ENCODE measurements around the gene C2CD2. TPM values are rescaled to one million over a fixed set of nuclear protein-coding genes. Genes with fewer than 3 reads are reported as not detected.

The C2CD2 gene
- total RNA-seq, 2 donors from 2014 or later, result 59.5 to 77.3 TPM

GRCh38 chr21:41928621-41929220, 25.1 kb downstream of the C2CD2 start:
- no peaks in the 10 kb centered on the region for H3K36me3 ChIP-seq
- H3K9me3 ChIP-seq, result no peaks in the 10 kb centered on the region
- TF ChIP-seq, protein P1, sequence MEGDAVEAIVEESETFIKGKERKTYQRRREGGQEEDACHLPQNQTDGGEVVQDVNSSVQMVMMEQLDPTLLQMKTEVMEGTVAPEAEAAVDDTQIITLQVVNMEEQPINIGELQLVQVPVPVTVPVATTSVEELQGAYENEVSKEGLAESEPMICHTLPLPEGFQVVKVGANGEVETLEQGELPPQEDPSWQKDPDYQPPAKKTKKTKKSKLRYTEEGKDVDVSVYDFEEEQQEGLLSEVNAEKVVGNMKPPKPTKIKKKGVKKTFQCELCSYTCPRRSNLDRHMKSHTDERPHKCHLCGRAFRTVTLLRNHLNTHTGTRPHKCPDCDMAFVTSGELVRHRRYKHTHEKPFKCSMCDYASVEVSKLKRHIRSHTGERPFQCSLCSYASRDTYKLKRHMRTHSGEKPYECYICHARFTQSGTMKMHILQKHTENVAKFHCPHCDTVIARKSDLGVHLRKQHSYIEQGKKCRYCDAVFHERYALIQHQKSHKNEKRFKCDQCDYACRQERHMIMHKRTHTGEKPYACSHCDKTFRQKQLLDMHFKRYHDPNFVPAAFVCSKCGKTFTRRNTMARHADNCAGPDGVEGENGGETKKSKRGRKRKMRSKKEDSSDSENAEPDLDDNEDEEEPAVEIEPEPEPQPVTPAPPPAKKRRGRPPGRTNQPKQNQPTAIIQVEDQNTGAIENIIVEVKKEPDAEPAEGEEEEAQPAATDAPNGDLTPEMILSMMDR (IDR thresholded peaks at IDR 0.05), result no peak
- DNase-seq (ENCODE audit: low spot score) (no peak), ATAC-seq (ENCODE audit: insufficient number of reproducible peaks, low FRiP score, low read depth) (no peak)
- H3K27ac ChIP-seq, result peak overlapping the region in 1 of 2 donors; percentile 89
- H3K27me3 ChIP-seq (replicated peaks; ENCODE audit: insufficient read depth), result no peaks in the 10 kb centered on the region
- peaks cover 36 to 59% of the 10 kb centered on the region in 2 donors for H3K4me1 ChIP-seq (ENCODE audit: control insufficient read depth in 1 of 2, low read depth in 2 of 2)
- H3K4me3 ChIP-seq, result no peak overlapping the region

- Histone ChIP-seq H3K4me1 (ENCODE audit: control insufficient read depth in 1 of 2, low read depth in 2 of 2) (peaks cover 36 to 56% of the 10 kb centered on the region in 2 donors), H3K27me3 (replicated peaks; ENCODE audit: insufficient read depth) (no peaks in the 10 kb centered on the region), H3K36me3 (no peaks in the 10 kb centered on the region), H3K4me3 (no peak overlapping the region), H3K9me3 (no peaks in the 10 kb centered on the region), H3K27ac (peak overlapping the region; percentile 89 to 97)
- ATAC-seq (ENCODE audit: insufficient number of reproducible peaks, low FRiP score, low read depth) (no peak), DNase-seq (ENCODE audit: low spot score) (no peak)
- TF ChIP-seq, protein P1 (IDR thresholded peaks at IDR 0.05), result no peak
These were observed 25.9 kb downstream of the C2CD2 start for GRCh38 chr21:41927727-41928409.

DNA sequence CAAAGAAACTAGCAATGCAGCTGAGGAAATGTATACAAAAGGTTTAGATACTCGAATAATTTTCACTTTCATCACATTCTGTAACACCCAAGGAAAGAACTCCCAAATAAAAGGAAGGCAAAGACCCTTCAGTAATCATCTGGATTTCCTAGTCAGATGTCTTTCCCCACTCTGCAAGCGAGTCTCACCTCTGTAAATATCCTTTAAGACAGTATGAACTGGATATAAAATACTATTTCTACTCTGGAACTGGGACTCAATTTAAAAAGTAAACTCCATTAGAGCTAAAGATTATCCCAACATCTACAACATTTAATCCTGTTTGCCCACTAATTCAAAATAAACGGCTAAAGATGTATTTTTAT, 27.0 kb downstream of the C2CD2 start:
- H3K4me1 ChIP-seq (ENCODE audit: control insufficient read depth in 1 of 2, low read depth in 2 of 2), result peaks cover 32 to 64% of the 10 kb centered on the region in 2 donors
- no peaks in the 10 kb centered on the region for H3K9me3 ChIP-seq
- H3K27me3 ChIP-seq (replicated peaks; ENCODE audit: insufficient read depth), result no peaks in the 10 kb centered on the region
- DNase-seq (ENCODE audit: low spot score) (no peak), ATAC-seq (ENCODE audit: insufficient number of reproducible peaks, low FRiP score, low read depth) (no peak)
- peak overlapping the region; percentile 89 to 97 for H3K27ac ChIP-seq
- H3K4me3 ChIP-seq, result peak overlapping the region; percentile 64
- H3K36me3 ChIP-seq, result no peaks in the 10 kb centered on the region
- TF ChIP-seq, protein P1 (IDR thresholded peaks at IDR 0.05), result no peak

DNA sequence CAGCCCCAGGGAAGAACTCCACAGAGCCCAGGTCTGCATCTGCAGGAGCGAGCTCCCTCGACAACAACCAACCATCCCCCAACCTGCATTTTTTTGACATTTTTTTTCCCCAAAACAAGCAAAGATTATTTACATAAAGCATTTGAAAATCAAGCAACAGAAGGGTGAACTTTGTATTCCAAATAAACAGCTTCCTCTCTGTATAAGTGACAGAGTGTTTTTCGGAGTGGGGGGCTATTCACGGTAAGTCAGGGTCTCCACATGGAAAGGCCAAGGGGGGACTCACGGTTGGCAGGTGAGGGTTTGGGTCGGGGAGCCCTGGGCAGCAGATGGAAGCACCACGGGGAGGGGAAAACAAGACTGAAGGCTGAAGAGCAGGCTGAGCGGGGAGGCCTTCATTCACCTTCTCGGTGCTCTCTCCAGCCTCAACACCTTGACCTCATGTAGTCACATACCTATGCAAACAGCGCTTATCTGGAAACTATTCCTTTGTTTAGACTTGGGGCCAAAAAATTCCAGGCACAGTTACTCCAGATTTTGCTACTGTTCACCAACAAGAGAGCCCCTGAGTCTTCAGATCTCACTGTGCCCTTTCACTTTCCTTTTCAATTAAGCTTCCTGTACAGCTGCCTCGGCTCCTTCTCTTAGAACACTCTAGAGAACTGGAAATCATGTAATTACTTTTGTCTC, 27.6 kb downstream of the C2CD2 start:
- DNase-seq (ENCODE audit: low spot score) (no peak), ATAC-seq (ENCODE audit: insufficient number of reproducible peaks, low FRiP score, low read depth) (no peak)
- Histone ChIP-seq H3K36me3 (no peaks in the 10 kb centered on the region), H3K27me3 (replicated peaks; ENCODE audit: insufficient read depth) (no peaks in the 10 kb centered on the region), H3K4me1 (ENCODE audit: control insufficient read depth in 1 of 2, low read depth in 2 of 2) (peaks cover 32 to 64% of the 10 kb centered on the region in 2 donors), H3K9me3 (no peaks in the 10 kb centered on the region), H3K4me3 (peak overlapping the region; percentile 64), H3K27ac (peak overlapping the region; percentile 89 to 97)
- TF ChIP-seq, protein P1 (IDR thresholded peaks at IDR 0.05), result no peak

GRCh38 chr21:41925767-41926116, 28.1 kb downstream of the C2CD2 start:
- H3K27me3 ChIP-seq (replicated peaks; ENCODE audit: insufficient read depth), result no peaks in the 10 kb centered on the region
- TF ChIP-seq, protein P1 (IDR thresholded peaks at IDR 0.05), result no peak
- DNase-seq (ENCODE audit: low spot score), result no peak
- no peaks in the 10 kb centered on the region for H3K36me3 ChIP-seq
- peaks cover 32 to 64% of the 10 kb centered on the region in 2 donors for H3K4me1 ChIP-seq (ENCODE audit: control insufficient read depth in 1 of 2, low read depth in 2 of 2)
- no peaks in the 10 kb centered on the region for H3K9me3 ChIP-seq
- peak overlapping the region; percentile 64 for H3K4me3 ChIP-seq
- no peak for ATAC-seq (ENCODE audit: insufficient number of reproducible peaks, low FRiP score, low read depth)
- peak overlapping the region; percentile 89 to 97 for H3K27ac ChIP-seq
